Upper lobe of left lung (tissue), 4 donors: ENCODE results near the gene HSPB8.

Source experiments
- EP300 ChIP-seq, 4 donors: sonication (generic); formaldehyde crosslinking; IDR thresholded peaks; one replicate each; pipeline ENCODE4 v1.5.1; 2017; ENCODE audit warnings: antibody characterized with exemption in 4 of 4, control low read depth in 2 of 4
- POLR2A ChIP-seq, 4 donors: fragments of 450-650 bp; IDR thresholded peaks; one replicate each; pipeline ENCODE4 v1.5.1; 2016 to 2017; ENCODE audit warnings: antibody characterized with exemption in 4 of 4, mild to moderate bottlenecking in 2 of 4
- POLR2AphosphoS5 ChIP-seq, 2 donors: sonication (generic); formaldehyde crosslinking; IDR thresholded peaks; one replicate each; pipeline ENCODE4 v1.5.1; 2017; ENCODE audit warnings: antibody characterized with exemption in 2 of 2
- TF ChIP-seq, protein P1 (sequence below), 6 experiments: fragments of 450-650 bp in 4 of 6; fragments of 200-600 bp in 2 of 6; sonication (generic) in 2 of 6; IDR thresholded peaks; one replicate each; pipeline ENCODE4 v1.5.1; 2016 to 2019; ENCODE audit warnings: antibody characterized with exemption in 6 of 6

DNA sequence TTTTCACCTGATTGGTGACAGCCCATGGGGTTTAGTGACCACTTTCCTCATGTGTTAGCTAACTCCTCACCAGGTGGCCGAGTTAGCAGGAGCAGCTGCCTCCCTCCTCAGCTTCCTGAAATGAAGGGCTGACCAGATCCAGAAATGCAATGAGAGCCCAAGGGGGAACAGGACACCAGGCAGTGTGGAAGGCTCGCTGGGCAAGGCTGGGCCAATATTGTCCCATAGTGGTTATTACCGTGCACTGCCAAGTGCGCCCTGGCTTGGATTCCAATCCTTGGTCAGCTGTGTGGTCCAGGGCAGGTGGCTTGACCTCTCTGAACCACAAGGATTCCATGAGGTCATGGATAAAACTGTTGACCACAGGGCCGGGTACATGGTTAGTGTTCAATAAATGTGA is 3.6 kb upstream of the HSPB8 start:
- TF ChIP-seq, protein P1, sequence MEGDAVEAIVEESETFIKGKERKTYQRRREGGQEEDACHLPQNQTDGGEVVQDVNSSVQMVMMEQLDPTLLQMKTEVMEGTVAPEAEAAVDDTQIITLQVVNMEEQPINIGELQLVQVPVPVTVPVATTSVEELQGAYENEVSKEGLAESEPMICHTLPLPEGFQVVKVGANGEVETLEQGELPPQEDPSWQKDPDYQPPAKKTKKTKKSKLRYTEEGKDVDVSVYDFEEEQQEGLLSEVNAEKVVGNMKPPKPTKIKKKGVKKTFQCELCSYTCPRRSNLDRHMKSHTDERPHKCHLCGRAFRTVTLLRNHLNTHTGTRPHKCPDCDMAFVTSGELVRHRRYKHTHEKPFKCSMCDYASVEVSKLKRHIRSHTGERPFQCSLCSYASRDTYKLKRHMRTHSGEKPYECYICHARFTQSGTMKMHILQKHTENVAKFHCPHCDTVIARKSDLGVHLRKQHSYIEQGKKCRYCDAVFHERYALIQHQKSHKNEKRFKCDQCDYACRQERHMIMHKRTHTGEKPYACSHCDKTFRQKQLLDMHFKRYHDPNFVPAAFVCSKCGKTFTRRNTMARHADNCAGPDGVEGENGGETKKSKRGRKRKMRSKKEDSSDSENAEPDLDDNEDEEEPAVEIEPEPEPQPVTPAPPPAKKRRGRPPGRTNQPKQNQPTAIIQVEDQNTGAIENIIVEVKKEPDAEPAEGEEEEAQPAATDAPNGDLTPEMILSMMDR (IDR thresholded peaks at IDR 0.05) = no peak
- no peak for TF ChIP-seq POLR2AphosphoS5 (IDR thresholded peaks at IDR 0.05)
- no peak for TF ChIP-seq POLR2A (IDR thresholded peaks at IDR 0.05)
- no peak for TF ChIP-seq EP300 (IDR thresholded peaks at IDR 0.05)
